NCI-H2227 (cell line): ENCODE measurements around the gene ATXN3.

ENCODE experiments used
- DNase-seq: peaks from one replicate; lab custom pipeline; 2025; ENCODE audit not compliant: unreplicated experiment; lab: John Stamatoyannopoulos, UW

Gene ATXN3

GRCh38 chr14:92010644-92011043 is 95.7 kb downstream of the ATXN3 start:
- no peak for DNase-seq

GRCh38 chr14:92009604-92010003 is 96.8 kb downstream of the ATXN3 start:
- no peak for DNase-seq
